Upper lobe of left lung (tissue), 6 donors: ENCODE data around the gene PRKAG2. TPM values are rescaled to one million over a fixed set of nuclear protein-coding genes. Genes with fewer than 3 reads are reported as not detected.

ENCODE experiments used
- ATAC-seq, 2 donors: fragments of 200-7000 bp; cut with Tn5 transposase; one replicate each; pipeline ENCODE4 v1.9.1; 2022; ENCODE audit warnings: mild to moderate bottlenecking in 2 of 2, moderate library complexity in 2 of 2; ENCODE audit not compliant: low FRiP score in 2 of 2
- DNase-seq, 2 donors: peaks; one replicate each; pipeline ENCODE4 v3.0.0-alpha.2; 2019 to 2020
- H3K27ac ChIP-seq, 4 donors: fragments of 200-600 bp; sonication (generic); one replicate each; pipeline ENCODE4 v1.5.1; 2016 to 2019
- H3K27me3 ChIP-seq, 4 donors: fragments of 200-600 bp; sonication (generic); one replicate each; pipeline ENCODE4 v1.5.1; 2017 to 2019
- H3K36me3 ChIP-seq, 4 donors: fragments of 200-600 bp; sonication (generic); one replicate each; pipeline ENCODE4 v1.5.1; 2016 to 2019
- H3K4me1 ChIP-seq, 4 donors: fragments of 200-600 bp; sonication (generic); one replicate each; pipeline ENCODE4 v1.5.1; 2018 to 2019
- H3K4me3 ChIP-seq, 4 donors: fragments of 200-600 bp; sonication (generic); one replicate each; pipeline ENCODE4 v1.5.1; 2017 to 2019; ENCODE audit warnings: mild to moderate bottlenecking in 2 of 4, moderate library complexity in 1 of 4
- H3K9me3 ChIP-seq, 4 donors: fragments of 200-600 bp; sonication (generic); one replicate each; pipeline ENCODE4 v1.5.1; 2018 to 2019
- CTCF ChIP-seq, 6 experiments: fragments of 450-650 bp in 4 of 6; fragments of 200-600 bp in 2 of 6; sonication (generic) in 2 of 6; IDR thresholded peaks; one replicate each; pipeline ENCODE4 v1.5.1; 2016 to 2019; ENCODE audit warnings: antibody characterized with exemption in 6 of 6
- EP300 ChIP-seq, 4 donors: sonication (generic); formaldehyde crosslinking; IDR thresholded peaks; one replicate each; pipeline ENCODE4 v1.5.1; 2017; ENCODE audit warnings: antibody characterized with exemption in 4 of 4, control low read depth in 2 of 4
- POLR2A ChIP-seq, 4 donors: fragments of 450-650 bp; IDR thresholded peaks; one replicate each; pipeline ENCODE4 v1.5.1; 2016 to 2017; ENCODE audit warnings: antibody characterized with exemption in 4 of 4, mild to moderate bottlenecking in 2 of 4
- POLR2AphosphoS5 ChIP-seq, 2 donors: sonication (generic); formaldehyde crosslinking; IDR thresholded peaks; one replicate each; pipeline ENCODE4 v1.5.1; 2017; ENCODE audit warnings: antibody characterized with exemption in 2 of 2
- WGBS, 2 donors: methylation state at CpG; one replicate each; pipeline ENCODE4 v1.1.5; 2017 to 2018; 5-methylcytosine and 5-hydroxymethylcytosine counted together
- total RNA-seq, 6 donors: library from RNA; depleted of rRNA in 4 of 6; stranded (reverse); fragments of >200 nt in 4 of 6; gene quantifications; one replicate each; pipeline versions ENCODE4 v1.1.0 to v1.2.1, GENCODE V29; 2016 to 2021
- donor health status: DM: no; HTN: no; CAD: no; lungs with moderate emphysema.
- donor health status: DM: no; HTN: yes; CAD: no; lungs with severe emphysema.

Gene PRKAG2
- total RNA-seq, 6 donors from 2014 or later: 20.6 to 68.1 (median 29.6) TPM

DNA sequence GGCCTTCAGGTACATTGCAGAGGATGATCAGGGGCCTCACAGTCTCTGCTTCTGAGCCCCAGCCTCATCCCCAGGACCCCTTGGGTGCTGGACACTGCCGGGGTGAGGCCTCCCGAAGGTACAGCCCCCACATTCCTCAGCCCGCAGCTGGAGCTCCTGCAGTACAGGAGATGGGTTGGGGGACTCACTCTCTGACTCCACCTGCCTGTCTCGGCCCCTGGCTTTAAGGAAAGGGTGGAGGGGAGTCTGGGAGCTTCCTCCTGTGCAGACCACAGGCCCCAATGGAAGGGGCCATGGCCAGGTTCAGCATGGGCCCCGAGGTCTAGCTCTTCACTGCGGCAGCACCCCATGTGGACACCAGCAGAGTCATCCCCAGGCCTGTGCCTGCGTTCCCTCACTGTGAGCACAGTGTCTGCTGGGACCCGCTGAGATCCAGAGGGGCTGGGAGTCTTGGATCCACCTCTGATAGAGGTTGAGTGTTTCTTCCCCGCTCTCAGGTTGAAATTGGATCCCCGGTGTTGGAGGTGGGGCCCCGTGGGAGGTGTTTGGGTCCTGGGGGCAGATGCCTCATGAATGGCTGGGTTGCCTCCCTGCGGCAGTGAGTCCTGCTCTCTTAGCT lies 99.9 kb downstream of the PRKAG2 start:
- ATAC-seq (no peak), DNase-seq (peak in 1 of 2 donors; percentile 18)
- Histone ChIP-seq H3K27me3 (no peaks in the 10 kb centered on the region), H3K36me3 (peaks cover 0 to 3% (median 0%) of the 10 kb centered on the region in 4 donors), H3K9me3 (no peaks in the 10 kb centered on the region), H3K27ac (no peak overlapping the region), H3K4me3 (no peak overlapping the region), H3K4me1 (no peaks in the 10 kb centered on the region)
- WGBS, 2 donors: 40 to 85% methylated on average over 1 to 10 of the region's 12 CpGs
- TF ChIP-seq POLR2AphosphoS5 (IDR thresholded peaks at IDR 0.05) (no peak), CTCF (IDR thresholded peaks at IDR 0.05) (no peak), EP300 (IDR thresholded peaks at IDR 0.05) (no peak), POLR2A (IDR thresholded peaks at IDR 0.05) (no peak)

DNA sequence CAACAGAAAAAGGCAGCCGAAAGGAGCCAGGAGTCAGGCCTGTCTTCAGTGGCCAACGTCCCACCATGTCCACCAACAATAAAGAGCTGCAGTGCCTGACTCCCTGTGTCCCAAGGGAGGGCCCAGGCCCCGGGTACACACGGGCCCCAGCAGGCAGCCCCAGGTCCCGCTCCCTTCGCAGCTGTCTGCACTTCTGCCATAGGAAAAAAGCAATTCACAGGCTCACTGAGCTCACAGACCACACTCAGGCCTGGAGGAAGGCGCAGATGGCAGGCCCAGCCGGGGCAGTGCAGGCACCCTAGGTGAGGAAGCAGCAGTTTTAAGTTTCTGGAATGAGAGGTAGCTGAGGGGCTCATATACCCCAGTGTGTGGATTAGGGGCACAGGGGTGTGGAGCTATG lies 100.5 kb downstream of the PRKAG2 start:
- H3K27me3 ChIP-seq: no peaks in the 10 kb centered on the region
- H3K4me1 ChIP-seq: no peaks in the 10 kb centered on the region
- TF ChIP-seq POLR2AphosphoS5 (IDR thresholded peaks at IDR 0.05): no peak
- no peak for TF ChIP-seq EP300 (IDR thresholded peaks at IDR 0.05)
- no peak for TF ChIP-seq POLR2A (IDR thresholded peaks at IDR 0.05)
- TF ChIP-seq CTCF (IDR thresholded peaks at IDR 0.05): no peak
- ATAC-seq (no peak), DNase-seq (peak in 1 of 2 donors; percentile 56)
- no peak overlapping the region for H3K4me3 ChIP-seq
- WGBS, 2 donors: 89 to 94% methylated on average over 7 to 8 of the region's 8 CpGs
- no peaks in the 10 kb centered on the region for H3K9me3 ChIP-seq
- H3K36me3 ChIP-seq: peaks cover 0 to 3% (median 0%) of the 10 kb centered on the region in 4 donors
- no peak overlapping the region for H3K27ac ChIP-seq

- H3K36me3 ChIP-seq: peaks cover 0 to 3% (median 0%) of the 10 kb centered on the region in 4 donors
- DNase-seq: no peak
- TF ChIP-seq POLR2AphosphoS5 (IDR thresholded peaks at IDR 0.05) (no peak), EP300 (IDR thresholded peaks at IDR 0.05) (no peak), CTCF (IDR thresholded peaks at IDR 0.05) (no peak)
- H3K4me3 ChIP-seq: no peak overlapping the region
- WGBS, 2 donors: 75 to 90% methylated on average over 5 to 14 of the region's 14 CpGs
- no peaks in the 10 kb centered on the region for H3K4me1 ChIP-seq
- ATAC-seq: no peak
- no peak overlapping the region for H3K27ac ChIP-seq
- H3K9me3 ChIP-seq: no peaks in the 10 kb centered on the region
- H3K27me3 ChIP-seq: no peaks in the 10 kb centered on the region
Observed at GRCh38 chr7:151775547-151776443, 101.1 kb downstream of the PRKAG2 start.

DNA sequence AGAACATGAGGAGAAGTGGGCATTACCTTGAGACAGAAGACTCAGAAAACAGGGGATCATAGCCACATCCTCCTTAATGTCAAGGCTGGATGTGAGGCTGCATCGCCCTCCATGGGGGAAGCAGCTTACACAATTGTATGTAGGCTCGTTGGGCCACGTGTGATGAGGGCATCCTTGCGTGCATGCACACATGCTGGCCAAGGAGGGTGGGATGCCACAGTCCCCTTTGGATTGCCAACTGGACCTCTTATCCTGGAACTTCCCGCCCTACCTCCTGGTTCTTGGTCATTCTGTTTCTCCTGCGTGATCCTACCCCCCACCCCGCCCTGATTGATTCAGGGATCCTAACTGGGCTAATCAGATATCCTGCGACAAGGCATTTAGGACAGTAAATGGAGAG lies 102.0 kb downstream of the PRKAG2 start:
- no peaks in the 10 kb centered on the region for H3K36me3 ChIP-seq
- no peak overlapping the region for H3K4me3 ChIP-seq
- TF ChIP-seq POLR2AphosphoS5 (IDR thresholded peaks at IDR 0.05) (no peak), EP300 (IDR thresholded peaks at IDR 0.05) (no peak), CTCF (IDR thresholded peaks at IDR 0.05) (no peak)
- no peak overlapping the region for H3K27ac ChIP-seq
- H3K4me1 ChIP-seq: no peaks in the 10 kb centered on the region
- no peaks in the 10 kb centered on the region for H3K27me3 ChIP-seq
- ATAC-seq: no peak
- no peaks in the 10 kb centered on the region for H3K9me3 ChIP-seq
- no peak for DNase-seq
- WGBS, 2 donors: 94 to 96% methylated on average over 8 of the region's 8 CpGs
